Astrocyte of the spinal cord (primary cell): ENCODE measurements around the gene UMPS.

Source experiments
- DNase-seq: peaks from one replicate; pipeline ENCODE4 v3.0.0; 2011; ENCODE audit warnings: low read depth, low spot score
- H3K4me3 ChIP-seq: 2 replicates; pipeline ENCODE4 v1.5.1; 2011; ENCODE audit warnings: low read depth, mild to moderate bottlenecking, low read length, moderate library complexity
- in situ Hi-C: cut with HindIII; loops from 2 replicates; pipeline ENCODE4 v1.10.0; 2017; ENCODE audit warnings: low sequenced_read_pairs
- TF ChIP-seq, protein P1 (sequence below): IDR thresholded peaks from 2 replicates; pipeline ENCODE4 v1.5.1; 2012; ENCODE audit warnings: low read depth, mild to moderate bottlenecking, low read length, inconsistent platforms

The UMPS gene

DNA sequence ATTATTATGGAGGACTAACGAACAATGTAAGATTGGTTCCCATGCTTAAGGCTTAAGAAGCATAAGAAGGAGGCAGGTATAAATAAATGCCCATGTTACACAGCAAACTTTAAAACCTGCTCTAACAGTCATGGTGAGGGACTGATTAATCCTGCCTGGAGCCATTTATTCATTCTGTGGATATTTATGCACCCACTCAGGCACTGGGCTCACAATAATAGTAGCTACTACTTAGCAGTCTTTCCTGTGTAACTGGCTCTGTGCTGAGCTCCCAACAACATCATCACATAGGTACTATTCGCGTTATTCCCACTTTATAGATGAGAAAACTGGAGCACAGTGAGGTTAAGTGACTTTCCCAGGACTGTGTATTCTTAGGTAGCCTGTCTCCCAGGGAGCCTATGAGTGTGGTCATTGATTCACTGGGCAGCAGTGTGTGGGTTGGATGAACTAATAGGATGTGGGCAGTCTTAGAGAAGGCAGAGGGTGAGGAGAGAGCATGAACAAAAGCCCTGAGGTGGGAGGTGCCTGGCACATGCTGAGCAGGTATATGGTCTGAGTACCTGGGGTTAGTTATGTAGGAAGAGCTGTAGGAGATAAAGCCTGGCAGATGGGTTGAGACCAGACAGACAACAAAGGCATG lies 44.1 kb upstream of the UMPS start:
- in situ Hi-C loops = no loop called here

GRCh38 chr3:124688581-124689454 lies 41.4 kb upstream of the UMPS start:
- DNase-seq = peak; percentile 79
- in situ Hi-C loops = no loop called here
- no peak overlapping the region for H3K4me3 ChIP-seq
- TF ChIP-seq, protein P1, sequence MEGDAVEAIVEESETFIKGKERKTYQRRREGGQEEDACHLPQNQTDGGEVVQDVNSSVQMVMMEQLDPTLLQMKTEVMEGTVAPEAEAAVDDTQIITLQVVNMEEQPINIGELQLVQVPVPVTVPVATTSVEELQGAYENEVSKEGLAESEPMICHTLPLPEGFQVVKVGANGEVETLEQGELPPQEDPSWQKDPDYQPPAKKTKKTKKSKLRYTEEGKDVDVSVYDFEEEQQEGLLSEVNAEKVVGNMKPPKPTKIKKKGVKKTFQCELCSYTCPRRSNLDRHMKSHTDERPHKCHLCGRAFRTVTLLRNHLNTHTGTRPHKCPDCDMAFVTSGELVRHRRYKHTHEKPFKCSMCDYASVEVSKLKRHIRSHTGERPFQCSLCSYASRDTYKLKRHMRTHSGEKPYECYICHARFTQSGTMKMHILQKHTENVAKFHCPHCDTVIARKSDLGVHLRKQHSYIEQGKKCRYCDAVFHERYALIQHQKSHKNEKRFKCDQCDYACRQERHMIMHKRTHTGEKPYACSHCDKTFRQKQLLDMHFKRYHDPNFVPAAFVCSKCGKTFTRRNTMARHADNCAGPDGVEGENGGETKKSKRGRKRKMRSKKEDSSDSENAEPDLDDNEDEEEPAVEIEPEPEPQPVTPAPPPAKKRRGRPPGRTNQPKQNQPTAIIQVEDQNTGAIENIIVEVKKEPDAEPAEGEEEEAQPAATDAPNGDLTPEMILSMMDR = peak; percentile 87

More for the DNA sequence above, 44.1 kb upstream of the UMPS start:
- no peak for DNase-seq
- TF ChIP-seq, protein P1 = no peak
- H3K4me3 ChIP-seq = no peak overlapping the region

GRCh38 chr3:124691599-124691998 lies 38.7 kb upstream of the UMPS start:
- in situ Hi-C loops = no loop called here
- H3K4me3 ChIP-seq = no peak overlapping the region
- TF ChIP-seq, protein P1 = no peak
- no peak for DNase-seq

GRCh38 chr3:124694486-124694885 lies 35.8 kb upstream of the UMPS start:
- no peak overlapping the region for H3K4me3 ChIP-seq
- DNase-seq = no peak
- TF ChIP-seq, protein P1 = no peak
- in situ Hi-C loops = no loop called here

DNA sequence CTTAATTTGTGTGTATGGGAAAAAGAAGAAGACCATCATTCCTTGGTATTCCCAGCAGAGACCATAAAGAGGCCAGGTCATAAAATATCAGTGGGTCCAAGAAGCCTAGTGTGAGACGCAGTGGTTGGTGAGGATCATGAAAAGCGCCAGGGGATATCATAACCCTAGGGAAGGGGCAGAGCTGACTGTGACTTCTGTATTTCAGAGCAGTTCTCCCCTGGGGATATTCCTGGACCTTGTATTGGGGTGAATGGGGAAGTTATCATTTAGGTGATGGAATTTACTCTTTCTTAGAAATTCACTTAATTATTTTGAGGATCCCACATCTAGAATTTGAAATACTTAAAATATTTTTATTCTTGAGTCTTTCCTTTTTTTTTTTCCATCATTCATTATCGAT lies 34.9 kb upstream of the UMPS start:
- TF ChIP-seq, protein P1 = no peak
- DNase-seq = no peak
- H3K4me3 ChIP-seq = no peak overlapping the region
- in situ Hi-C loops = no loop called here

- no peak for DNase-seq
- TF ChIP-seq, protein P1 = no peak
- in situ Hi-C loops = no loop called here
- no peak overlapping the region for H3K4me3 ChIP-seq
Observed at GRCh38 chr3:124696006-124696405, 34.2 kb upstream of the UMPS start.
